HG03139 (cell line): Measurements from ENCODE around the gene RTL1.

Source experiments
- ATAC-seq: cut with Tn5 transposase; IDR thresholded peaks from one replicate; pipeline ENCODE4 v1.9.1; 2021; ENCODE audit not compliant: unreplicated experiment

Gene RTL1

GRCh38 chr14:100882991-100883788, 20.3 kb downstream of the RTL1 start:
- ATAC-seq, result no peak

- no peak for ATAC-seq
Observed at GRCh38 chr14:100882026-100882967, 21.2 kb downstream of the RTL1 start.

DNA sequence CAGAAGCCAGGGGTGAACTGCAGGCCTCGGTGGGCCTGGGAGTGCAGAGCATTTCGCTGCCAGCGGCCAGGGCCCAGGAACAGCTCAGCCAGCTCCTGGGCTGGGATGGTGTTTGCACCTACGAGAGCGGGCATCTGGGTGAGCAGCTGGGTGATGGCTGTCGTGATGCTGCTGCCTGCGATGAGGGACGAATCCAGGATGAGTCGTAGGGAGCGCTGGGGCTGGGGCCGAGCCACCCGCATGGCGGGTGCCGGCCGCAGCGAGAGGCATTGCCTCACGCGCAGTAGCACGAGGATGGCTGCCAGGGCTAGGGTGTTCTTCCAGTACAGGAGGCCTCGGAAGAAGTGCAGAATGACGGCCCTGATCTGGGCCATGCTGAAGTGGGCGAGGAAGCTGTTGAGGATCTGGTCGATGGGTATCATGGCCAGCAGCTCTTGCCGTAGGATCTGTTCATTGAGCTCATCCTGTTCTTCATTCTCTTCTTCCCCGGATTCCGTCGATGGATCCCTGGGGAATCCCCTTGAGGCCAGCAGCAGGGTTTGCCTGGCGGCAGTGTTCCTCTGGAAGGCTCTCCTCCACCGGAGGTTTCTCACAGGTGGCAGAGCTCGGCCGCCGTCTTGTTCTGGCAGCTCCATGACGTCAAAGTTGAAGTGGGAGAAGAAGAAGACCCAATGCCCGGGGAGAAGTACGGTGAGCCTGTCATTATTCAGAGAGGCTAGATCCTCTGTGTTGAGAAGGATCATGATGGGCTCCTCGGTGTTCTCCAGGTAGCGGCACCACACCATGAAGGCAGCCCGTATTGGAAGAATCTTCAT, 22.1 kb downstream of the RTL1 start:
- ATAC-seq, result no peak

DNA sequence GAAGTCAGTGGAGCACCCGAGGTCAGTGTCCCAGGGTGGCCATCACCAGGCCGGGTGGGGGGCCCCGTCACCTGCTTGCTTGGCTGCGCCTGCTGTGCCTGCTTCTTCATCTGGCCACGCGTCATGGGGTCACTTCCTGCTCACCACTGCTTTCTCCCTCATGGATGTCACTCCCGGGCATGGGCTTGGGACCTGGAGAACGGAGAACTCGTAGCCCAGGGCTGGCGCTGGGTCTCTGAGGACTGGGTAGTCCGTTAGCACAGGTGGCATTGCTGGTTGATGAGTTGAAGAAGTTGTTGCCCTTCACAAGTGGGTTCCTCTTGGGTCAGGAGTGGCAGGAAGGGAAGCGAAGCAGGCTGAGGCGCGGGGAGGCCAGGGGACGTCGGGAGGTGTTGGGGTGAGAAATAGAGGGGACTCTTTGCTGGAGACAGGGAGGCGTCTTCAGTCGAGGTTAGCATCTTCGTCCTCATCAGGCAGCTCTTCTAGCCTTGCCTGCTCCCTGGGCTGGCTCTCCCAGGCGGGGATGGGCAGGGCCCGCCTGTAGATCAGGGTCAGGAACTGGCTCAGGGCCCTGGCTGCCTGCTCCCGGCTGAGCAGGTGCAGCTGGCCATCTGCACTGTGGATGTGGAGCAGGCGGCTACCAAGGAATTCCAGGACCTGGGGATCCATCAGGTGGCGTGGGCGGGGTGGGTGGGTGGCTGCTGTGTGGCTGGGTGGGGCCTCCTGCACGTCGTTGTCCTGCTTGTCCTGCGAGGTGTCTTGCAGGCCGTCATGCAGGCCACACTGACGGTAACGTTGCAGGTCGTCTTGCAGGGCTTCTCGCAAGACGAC, 23.0 kb downstream of the RTL1 start:
- ATAC-seq, result no peak

- ATAC-seq, result no peak
Observed at GRCh38 chr14:100879782-100880181, 23.7 kb downstream of the RTL1 start.

DNA sequence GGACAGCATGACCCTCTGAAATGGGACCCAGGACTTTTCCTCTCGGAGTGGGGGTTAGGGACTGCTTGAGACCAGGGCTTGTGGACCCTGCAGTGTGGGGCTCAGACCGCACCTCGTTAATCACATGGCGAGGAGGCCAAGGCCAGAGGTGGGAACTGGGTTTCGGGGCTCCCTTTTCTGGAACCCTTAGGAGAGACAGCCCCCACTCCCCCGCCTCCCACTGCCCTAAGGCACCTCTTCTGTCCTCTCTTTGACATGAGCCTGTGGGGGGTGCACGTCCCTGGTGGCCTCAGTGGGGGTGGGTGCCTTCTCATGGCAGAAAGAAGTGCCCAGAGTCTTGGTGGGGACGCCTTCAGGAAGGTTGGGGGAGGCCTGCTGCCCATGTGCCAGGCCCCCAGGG, 24.3 kb downstream of the RTL1 start:
- no peak for ATAC-seq

DNA sequence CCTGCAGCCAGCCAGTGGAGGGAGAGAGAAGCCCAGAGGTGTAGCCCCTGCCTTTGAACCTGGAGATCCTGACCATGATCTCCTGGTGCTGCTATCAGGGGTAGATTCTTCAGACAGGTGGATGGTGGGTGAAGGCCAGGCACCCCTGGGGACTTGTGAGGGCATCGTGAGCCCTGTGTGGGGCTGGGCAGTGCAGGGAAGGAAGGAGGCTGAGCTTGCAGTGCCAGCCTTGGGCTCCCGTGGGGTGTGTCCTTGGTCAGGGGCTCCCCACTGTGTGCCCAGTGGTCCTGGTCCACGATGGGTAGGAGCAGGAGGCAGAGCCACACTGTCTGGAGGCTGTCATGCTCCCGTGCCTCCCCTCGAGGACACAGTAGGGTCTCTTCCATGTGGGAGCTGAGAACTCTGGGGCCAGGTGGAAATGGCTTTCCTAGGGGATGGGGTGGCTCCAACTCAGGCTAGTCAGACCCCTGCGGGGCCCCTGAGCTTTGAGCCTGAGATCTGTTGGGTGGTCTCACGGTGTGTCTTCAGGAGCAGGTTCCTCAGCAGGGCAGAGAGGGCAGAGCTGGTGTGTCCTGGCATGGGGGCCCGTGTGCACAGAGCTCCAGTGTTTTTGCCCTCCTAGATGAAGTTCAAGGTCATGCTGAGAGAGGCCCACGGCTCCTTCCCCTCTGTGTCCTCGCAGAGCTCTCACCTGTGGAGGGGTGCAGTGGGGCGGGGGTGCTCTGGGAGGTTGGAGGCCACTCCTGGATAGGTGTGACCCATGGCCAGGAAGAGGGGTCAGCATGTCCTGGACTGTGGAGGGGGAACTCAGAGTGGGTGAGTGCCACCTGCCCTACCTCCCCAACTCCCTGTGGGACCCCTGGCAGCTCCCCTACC, 25.0 kb downstream of the RTL1 start:
- ATAC-seq, result no peak

GRCh38 chr14:100875861-100876590, 27.5 kb downstream of the RTL1 start:
- ATAC-seq, result no peak

DNA sequence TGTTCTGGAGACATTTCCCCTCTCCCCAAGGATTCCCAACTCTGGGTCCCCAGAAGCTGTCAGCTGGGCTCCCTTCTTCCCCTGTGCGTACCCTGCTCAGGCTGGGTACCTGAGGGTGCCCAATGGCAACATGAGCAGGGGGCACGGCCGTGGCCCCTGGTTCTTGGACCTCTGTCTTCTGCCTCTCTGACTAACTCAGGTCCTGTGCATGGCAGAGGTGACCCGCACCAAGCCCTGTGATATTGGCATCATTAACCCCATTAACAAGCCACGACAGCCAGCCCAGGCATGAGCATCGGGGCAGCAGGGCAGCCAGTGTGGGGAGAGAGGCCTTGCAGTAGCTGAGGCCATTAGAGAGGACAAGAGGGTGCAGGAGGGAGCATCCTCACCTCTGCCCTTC, 28.4 kb downstream of the RTL1 start:
- ATAC-seq, result no peak

DNA sequence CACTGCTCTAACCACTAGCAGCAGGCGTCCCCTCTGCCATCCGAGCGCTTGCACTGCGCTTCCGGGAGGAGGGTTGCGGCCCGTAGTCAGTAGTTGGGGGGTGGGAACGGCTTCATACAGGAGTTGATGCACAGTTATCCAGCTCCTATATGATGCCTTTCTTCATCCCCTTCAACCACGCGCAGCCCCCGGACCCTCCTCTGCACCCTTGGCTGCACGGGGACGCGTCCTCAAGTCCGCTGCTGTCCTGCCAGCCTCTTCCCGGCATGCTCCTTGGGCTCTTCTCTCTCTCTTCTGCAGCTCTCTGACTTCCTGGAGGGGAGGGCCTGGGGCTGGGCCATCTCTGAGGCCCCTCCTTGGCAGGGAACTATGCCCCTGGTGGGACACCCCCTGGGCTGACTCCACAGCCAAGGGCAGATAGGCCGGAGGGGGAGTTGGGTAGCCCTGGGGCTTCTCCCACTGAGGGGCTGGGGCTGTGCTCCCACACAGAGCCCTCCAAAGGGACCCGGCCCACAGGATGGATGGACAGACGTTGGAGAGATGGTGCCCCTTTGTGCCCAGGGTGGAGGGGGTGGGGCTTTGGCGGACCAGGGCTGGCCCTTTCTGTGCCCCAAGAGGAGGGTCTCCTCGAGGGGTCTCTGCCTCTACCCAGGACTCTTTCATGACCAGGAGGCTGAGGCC, 29.0 kb downstream of the RTL1 start:
- ATAC-seq, result no peak

- ATAC-seq, result no peak
Observed at GRCh38 chr14:100874051-100874410, 29.5 kb downstream of the RTL1 start.

GRCh38 chr14:100873096-100873482, 30.4 kb downstream of the RTL1 start:
- ATAC-seq, result no peak

- ATAC-seq, result no peak
Observed at GRCh38 chr14:100872259-100873095, 31.0 kb downstream of the RTL1 start.

- no peak for ATAC-seq
Observed at GRCh38 chr14:100871234-100872186, 32.0 kb downstream of the RTL1 start.

DNA sequence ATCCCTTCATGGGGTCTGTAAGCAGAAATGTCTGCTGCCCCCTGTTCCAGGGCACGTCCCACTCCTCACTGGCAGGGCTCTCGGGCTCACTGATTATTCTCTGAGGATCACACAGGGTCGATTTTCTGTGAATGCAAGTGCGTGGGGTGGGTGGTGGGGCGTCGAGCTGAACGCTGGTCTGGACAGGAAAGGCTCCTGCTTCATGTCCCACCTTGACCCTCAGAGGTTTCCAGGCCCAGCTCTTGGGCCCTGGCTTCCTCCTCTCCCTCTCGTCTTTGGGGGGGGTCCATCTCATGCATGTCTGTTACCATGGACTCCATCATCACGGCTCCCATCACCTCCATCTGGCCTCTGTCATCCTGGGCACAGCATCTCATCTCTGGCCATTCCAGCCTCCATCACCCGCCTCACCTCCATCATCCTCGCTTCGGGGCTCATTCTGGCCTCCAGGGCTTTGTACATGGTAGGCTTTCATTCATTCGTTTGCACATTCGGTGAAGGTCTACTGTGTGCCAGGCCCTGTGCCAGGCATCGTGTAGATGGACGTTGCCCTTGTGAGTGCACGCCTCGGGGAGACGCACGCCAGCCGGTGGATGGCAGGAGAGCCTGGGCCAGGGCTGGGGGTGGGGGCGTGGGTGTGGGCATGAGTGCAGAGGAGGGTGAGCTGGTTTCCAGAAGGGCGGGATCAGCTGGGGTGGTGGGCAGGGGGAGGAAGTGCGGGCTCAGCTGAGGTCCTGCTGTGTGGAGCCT, 34.7 kb downstream of the RTL1 start:
- ATAC-seq, result no peak
